Dermis blood vessel endothelial cell (primary cell): ENCODE data around the gene NECAB3. TPM values are rescaled to one million over a fixed set of nuclear protein-coding genes. Genes with fewer than 3 reads are reported as not detected.

ENCODE experiments used
- DNase-seq: peaks from one replicate; pipeline ENCODE4 v3.0.0; 2010
- total RNA-seq: library from RNA; depleted of rRNA; stranded (reverse); fragments of >200 nt; gene quantifications from 2 replicates; pipeline ENCODE4 v1.2.3, GENCODE V29; 2014

NECAB3 gene
- total RNA-seq, 1 donor from 2014 or later: 10.2 TPM

DNA sequence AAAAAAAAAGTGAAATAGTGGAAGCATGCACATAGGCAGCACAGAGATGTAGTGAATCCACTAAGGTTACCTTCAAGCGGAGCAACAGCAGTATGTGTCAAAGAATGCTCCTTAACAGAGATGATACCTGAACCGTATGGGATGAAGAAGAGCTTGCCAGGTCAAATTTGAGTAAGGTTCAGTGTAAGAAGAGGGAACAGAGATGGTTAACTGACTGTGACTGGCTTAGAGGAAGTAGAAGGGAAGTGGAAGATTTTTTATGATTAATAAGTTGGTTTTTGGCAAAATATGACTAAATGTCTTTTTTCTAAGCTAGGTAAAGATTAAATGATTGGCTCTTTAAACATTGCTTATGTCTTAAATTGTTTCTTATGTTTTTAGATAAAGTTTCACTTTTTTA lies 64.7 kb downstream of the NECAB3 start:
- no peak for DNase-seq

Other genes with a start within 250 kb of the NECAB3 start
- gene SNTA1, start 230.7 kb downstream of the NECAB3 start, total RNA-seq: 7.2 and 8.8 TPM in 2 replicates
- 4.2 and 5.3 TPM in 2 replicates for gene CBFA2T2, start 184.3 kb downstream of the NECAB3 start, total RNA-seq
- 0.05 TPM in 1 of 2 replicates, not detected in the other for gene C20orf144, start 12.1 kb downstream of the NECAB3 start, total RNA-seq
- 1.9 and 2.2 TPM in 2 replicates for gene ACTL10, start 7.5 kb downstream of the NECAB3 start, total RNA-seq
- 11.2 and 16.1 TPM in 2 replicates for gene E2F1, start 12.0 kb upstream of the NECAB3 start, total RNA-seq
- gene PXMP4, start 45.9 kb upstream of the NECAB3 start, total RNA-seq: 4.3 and 5.0 TPM in 2 replicates
- 1.9 and 2.4 TPM in 2 replicates for gene ZNF341, start 57.6 kb upstream of the NECAB3 start, total RNA-seq
- 58.2 and 58.8 TPM in 2 replicates for gene CHMP4B, start 136.9 kb upstream of the NECAB3 start, total RNA-seq